Activated CD8-positive, alpha-beta T cell treated with anti-CD3 and anti-CD28 coated beads for 36 hours (primary cell): Measurements from ENCODE around the gene DKKL1. TPM values are rescaled to one million over a fixed set of nuclear protein-coding genes. Genes with fewer than 3 reads are reported as not detected.

Experiments
- ATAC-seq: fragments of 200-7000 bp; cut with Tn5 transposase; one replicate; pipeline ENCODE4 v1.10.0; 2021; ENCODE audit warnings: mild to moderate bottlenecking, moderate library complexity
- CTCF ChIA-PET: fragments of 350-600 bp; sonication (Branson Sonifier 250); formaldehyde crosslinking; loops from one replicate; lab custom pipeline; 2021; ENCODE audit warnings: antibody characterized with exemption; lab: Charles Lee
- POLR2A ChIA-PET: fragments of 350-600 bp; sonication (Branson Sonifier 250); formaldehyde crosslinking; loops from one replicate; lab custom pipeline; 2021; ENCODE audit warnings: antibody characterized with exemption; lab: Charles Lee
- DNase-seq: peaks from one replicate; pipeline ENCODE4 v3.0.0-alpha.2; 2020
- H3K27ac Mint-ChIP-seq: one replicate; pipeline ENCODE4 v1.8.0; 2021; ENCODE audit warnings: mild to moderate bottlenecking, mixed read lengths
- H3K27me3 Mint-ChIP-seq: one replicate; pipeline ENCODE4 v1.8.0; 2021; ENCODE audit warnings: mixed read lengths
- H3K36me3 Mint-ChIP-seq: one replicate; pipeline ENCODE4 v1.8.0; 2021; ENCODE audit warnings: low read depth, mixed read lengths
- H3K4me1 Mint-ChIP-seq: one replicate; pipeline ENCODE4 v1.8.0; 2021; ENCODE audit warnings: low read depth, mixed read lengths
- H3K4me3 Mint-ChIP-seq: one replicate; pipeline ENCODE4 v1.8.0; 2021; ENCODE audit warnings: mild to moderate bottlenecking, moderate library complexity, mixed read lengths
- H3K9me3 Mint-ChIP-seq: one replicate; pipeline ENCODE4 v1.8.0; 2021; ENCODE audit warnings: mixed read lengths
- CTCF ChIP-seq: fragments of 200-600 bp; IDR thresholded peaks from one replicate; pipeline ENCODE4 v1.8.0; 2022; ENCODE audit warnings: antibody characterized with exemption, mild to moderate bottlenecking
- intact Hi-C: fragments of 100-400 bp; cut with micrococcal nuclease; formaldehyde crosslinking; loops from one replicate; pipeline ENCODE4 v1.10.0; 2022
- total RNA-seq, 2 experiments: library from RNA; stranded (reverse); gene quantifications; one replicate each; pipeline ENCODE4 v1.2.3, GENCODE V29; 2021

DKKL1 gene
- total RNA-seq, 2 experiments from 2014 or later, result not detected

DNA sequence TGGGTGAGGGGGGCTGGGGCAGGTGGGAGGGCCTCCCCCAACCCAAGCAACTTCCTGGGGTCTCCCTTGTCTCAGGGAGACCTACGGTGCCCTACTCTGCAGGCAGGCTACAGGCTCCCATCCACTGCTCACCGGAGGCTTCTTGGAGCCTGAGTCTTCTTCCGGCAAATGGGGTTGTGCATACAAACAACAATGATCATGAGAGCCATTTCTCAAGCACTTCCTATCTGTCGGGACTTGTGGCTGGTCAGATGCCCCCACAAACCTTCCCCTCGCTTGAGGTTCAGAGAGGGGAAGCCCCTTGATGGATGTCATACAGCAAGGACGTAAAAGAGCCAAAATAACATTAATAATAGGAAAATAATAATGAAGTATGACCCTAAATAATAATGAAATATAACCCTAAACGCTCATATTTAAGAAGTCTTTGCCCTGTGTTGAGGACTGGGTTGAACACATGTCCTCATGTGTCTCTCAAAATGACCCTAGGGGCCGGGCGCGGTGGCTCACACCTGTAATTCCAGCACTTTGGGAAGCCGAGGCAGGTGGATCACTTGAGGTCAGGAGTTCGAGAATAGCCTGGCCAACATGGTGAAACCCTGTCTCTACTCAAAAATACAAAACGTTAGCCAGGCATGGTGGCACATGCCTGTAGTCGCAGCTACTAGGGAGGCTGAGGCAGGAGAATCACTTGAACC, 27.7 kb upstream of the DKKL1 start:
- TF ChIP-seq CTCF, result no peak
- Mint-ChIP-seq H3K4me3 (peak overlapping the region; percentile 99), H3K36me3 (peaks cover 35% of the 10 kb centered on the region), H3K27me3 (no peaks in the 10 kb centered on the region), H3K4me1 (peaks cover 61% of the 10 kb centered on the region), H3K9me3 (no peaks in the 10 kb centered on the region), H3K27ac (peak overlapping the region; percentile 100)
- DNase-seq (peak; percentile 66), ATAC-seq (peak; percentile 41)
- ChIA-PET POLR2A (interaction anchor here (0.6 to 1.4 kb wide), 7 partner anchors 12 to 152 kb away, joined by 3 to 4 read pairs (median 3); partner anchors contain the start of gene DKKL1), CTCF (interaction anchor here (1.2 to 2.4 kb wide), 5 partner anchors 8 to 69 kb away, joined by 4 to 10 read pairs (median 5); no protein-coding TSS in a partner anchor)
- intact Hi-C loops, result no loop called here

- CTCF ChIA-PET, result interaction anchor here (1.2 to 2.4 kb wide), 3 partner anchors 9 to 70 kb away, joined by 4 to 10 read pairs (median 5); no protein-coding TSS in a partner anchor
Observed at GRCh38 chr19:49336482-49337266, 27.0 kb upstream of the DKKL1 start.

DNA sequence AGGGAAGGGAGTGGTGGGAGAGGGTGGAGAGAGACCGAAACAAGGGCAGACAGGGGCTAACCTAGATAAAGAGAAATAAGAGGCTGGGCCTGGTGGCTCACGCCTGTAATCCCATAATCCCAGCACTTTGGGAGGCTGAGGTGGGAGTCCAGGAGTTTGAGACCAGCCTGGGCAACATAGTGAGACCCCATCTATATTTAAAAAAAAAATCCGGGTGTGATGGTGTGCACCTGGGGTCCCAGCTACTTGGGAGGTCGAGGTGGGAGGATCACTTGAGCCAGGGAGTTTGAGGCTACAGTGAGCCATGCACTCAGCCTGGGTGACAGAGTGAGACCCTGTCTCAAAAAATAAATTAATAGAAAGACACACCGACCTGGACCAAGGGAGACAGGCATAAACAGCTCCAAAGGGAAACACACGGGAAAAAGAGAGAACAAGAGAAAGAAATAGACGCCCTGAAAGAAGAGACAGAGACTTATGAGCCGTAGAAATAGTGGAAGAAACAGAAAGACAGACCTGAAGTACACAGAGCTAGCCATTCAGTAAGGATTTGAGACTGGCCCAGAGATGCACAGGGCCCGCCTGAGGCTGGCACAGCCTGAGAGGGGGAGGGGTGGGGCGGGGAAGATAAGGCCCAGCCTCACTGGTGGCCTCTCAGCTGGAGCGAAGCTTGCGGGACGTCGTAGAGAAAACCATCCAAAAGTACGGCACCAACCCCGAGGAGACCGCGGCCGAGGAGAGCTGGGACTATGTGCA, 26.2 kb upstream of the DKKL1 start:
- Mint-ChIP-seq H3K4me3 (peak overlapping the region; percentile 99), H3K9me3 (no peaks in the 10 kb centered on the region), H3K4me1 (peaks cover 51% of the 10 kb centered on the region), H3K27ac (peak overlapping the region; percentile 9), H3K36me3 (peaks cover 34% of the 10 kb centered on the region), H3K27me3 (no peaks in the 10 kb centered on the region)
- ChIA-PET CTCF (interaction anchor here (0.6 to 2.4 kb wide), 4 partner anchors 10 to 70 kb away, joined by 4 to 10 read pairs (median 5); no protein-coding TSS in a partner anchor), POLR2A (interaction anchor here (0.6 to 1.4 kb wide), 3 partner anchors 10 to 81 kb away, joined by 3 to 4 read pairs (median 4); partner anchors contain the start of gene DKKL1)
- no peak for DNase-seq
- no peak for TF ChIP-seq CTCF
- no peak for ATAC-seq
- intact Hi-C loops, result no loop called here

More at GRCh38 chr19:49336482-49337266, 27.0 kb upstream of the DKKL1 start:
- POLR2A ChIA-PET, result interaction anchor here (0.5 to 1.4 kb wide), 7 partner anchors 11 to 152 kb away, joined by 3 to 4 read pairs (median 3); partner anchors contain the start of gene DKKL1
- Mint-ChIP-seq H3K4me1 (peaks cover 56% of the 10 kb centered on the region), H3K9me3 (no peaks in the 10 kb centered on the region), H3K4me3 (peak overlapping the region; percentile 99), H3K27ac (peak overlapping the region; percentile 100), H3K27me3 (no peaks in the 10 kb centered on the region), H3K36me3 (peaks cover 34% of the 10 kb centered on the region)
- no peak for TF ChIP-seq CTCF
- ATAC-seq (no peak), DNase-seq (no peak)
- intact Hi-C loops, result no loop called here

DNA sequence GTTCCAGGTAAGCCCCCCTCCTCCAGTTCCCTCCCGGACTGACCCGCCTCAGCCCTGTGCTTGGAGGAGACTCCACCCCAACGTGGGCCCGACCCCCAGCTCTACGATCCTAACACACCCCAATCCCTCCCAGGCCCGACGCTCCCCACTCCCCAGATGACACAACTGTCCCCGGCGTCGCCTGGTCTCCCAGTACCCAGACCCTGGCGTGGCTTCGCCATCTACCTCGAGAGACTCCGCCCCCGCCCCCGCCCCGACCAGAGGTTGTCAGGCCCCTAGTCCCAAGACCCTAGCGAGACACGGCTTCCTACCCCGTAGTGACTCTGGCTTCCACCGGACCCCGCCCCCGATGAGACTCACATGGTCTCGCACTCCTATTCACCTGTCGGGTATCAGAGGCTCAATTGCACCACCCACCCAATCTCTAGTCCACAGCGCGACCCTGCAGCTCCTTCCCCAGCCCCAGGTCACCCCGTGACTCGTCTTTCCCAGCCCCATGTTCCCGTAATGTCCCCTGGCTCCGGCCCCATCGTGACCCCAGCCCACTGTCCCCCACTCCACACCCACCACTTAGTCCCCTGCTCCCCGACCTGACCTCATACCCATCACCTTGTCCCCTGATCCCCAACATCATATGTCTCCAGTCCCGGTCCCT, 25.5 kb upstream of the DKKL1 start:
- no peak for DNase-seq
- CTCF ChIA-PET, result interaction anchor here (2.0 to 2.4 kb wide), 2 partner anchors 36 to 71 kb away, joined by 5 to 10 read pairs; no protein-coding TSS in a partner anchor
- no peak overlapping the region for H3K4me3 Mint-ChIP-seq
- H3K27ac Mint-ChIP-seq, result no peak overlapping the region
- no peaks in the 10 kb centered on the region for H3K9me3 Mint-ChIP-seq
- no peak for TF ChIP-seq CTCF
- H3K27me3 Mint-ChIP-seq, result no peaks in the 10 kb centered on the region
- intact Hi-C loops, result no loop called here
- POLR2A ChIA-PET, result no interaction called here
- ATAC-seq, result no peak
- peaks cover 49% of the 10 kb centered on the region for H3K4me1 Mint-ChIP-seq
- peaks cover 34% of the 10 kb centered on the region for H3K36me3 Mint-ChIP-seq
